Stimulated activated naive CD8-positive, alpha-beta T cell treated with anti-CD3 and anti-CD28 coated beads, Interleukin-15, amount 100 ng/mL, for 72 hours (primary cell): ENCODE measurements around the gene TBC1D22A.

ENCODE experiments used
- ATAC-seq: fragments of 150-1000 bp; cut with Tn5 transposase; 2 replicates; pipeline ENCODE4 v1.10.0; 2021; ENCODE audit warnings: mild to moderate bottlenecking, moderate library complexity
- DNase-seq, 2 donors: peaks; one replicate each; pipeline ENCODE4 v3.0.0; 2021 to 2022
- H3K27ac Mint-ChIP-seq, 2 donors: one replicate each; pipeline ENCODE4 v1.8.0; 2022; ENCODE audit warnings: mild to moderate bottlenecking in 2 of 2, mixed read lengths in 2 of 2, moderate library complexity in 2 of 2
- H3K27me3 Mint-ChIP-seq: one replicate; pipeline ENCODE4 v1.8.0; 2022; ENCODE audit warnings: mixed read lengths
- H3K4me1 Mint-ChIP-seq: one replicate; pipeline ENCODE4 v1.8.0; 2022; ENCODE audit warnings: mild to moderate bottlenecking, mixed read lengths
- H3K4me3 Mint-ChIP-seq, 2 donors: one replicate each; pipeline ENCODE4 v1.8.0; 2022; ENCODE audit warnings: mild to moderate bottlenecking in 2 of 2, mixed read lengths in 2 of 2, moderate library complexity in 1 of 2
- H3K9me3 Mint-ChIP-seq, 2 donors: one replicate each; pipeline ENCODE4 v1.8.0; 2022; ENCODE audit warnings: mixed read lengths in 2 of 2

The TBC1D22A gene

GRCh38 chr22:46902998-46903916, 140.8 kb downstream of the TBC1D22A start:
- DNase-seq (no peak), ATAC-seq (no peak)
- Mint-ChIP-seq H3K27me3 (no peaks in the 10 kb centered on the region), H3K4me1 (no peaks in the 10 kb centered on the region), H3K27ac (no peak overlapping the region), H3K4me3 (no peak overlapping the region), H3K9me3 (no peaks in the 10 kb centered on the region)

GRCh38 chr22:46905415-46905814, 143.0 kb downstream of the TBC1D22A start:
- Mint-ChIP-seq H3K4me3 (no peak overlapping the region), H3K9me3 (no peaks in the 10 kb centered on the region), H3K4me1 (peaks cover 10% of the 10 kb centered on the region), H3K27me3 (no peaks in the 10 kb centered on the region), H3K27ac (no peak overlapping the region)
- DNase-seq (no peak), ATAC-seq (no peak)

- Mint-ChIP-seq H3K27me3 (no peaks in the 10 kb centered on the region), H3K4me1 (peaks cover 14% of the 10 kb centered on the region), H3K27ac (no peak overlapping the region), H3K4me3 (no peak overlapping the region), H3K9me3 (no peaks in the 10 kb centered on the region)
- DNase-seq (no peak), ATAC-seq (no peak)
Measured at GRCh38 chr22:46905834-46906233, 143.4 kb downstream of the TBC1D22A start.

GRCh38 chr22:46906326-46907045, 144.0 kb downstream of the TBC1D22A start:
- Mint-ChIP-seq H3K27ac (no peak overlapping the region), H3K27me3 (no peaks in the 10 kb centered on the region), H3K9me3 (no peaks in the 10 kb centered on the region), H3K4me1 (peaks cover 14% of the 10 kb centered on the region), H3K4me3 (no peak overlapping the region)
- ATAC-seq = no peak
- DNase-seq = no peak

- no peaks in the 10 kb centered on the region for H3K27me3 Mint-ChIP-seq
- no peak overlapping the region for H3K27ac Mint-ChIP-seq
- peaks cover 14% of the 10 kb centered on the region for H3K4me1 Mint-ChIP-seq
- H3K9me3 Mint-ChIP-seq = no peaks in the 10 kb centered on the region
- DNase-seq (no peak), ATAC-seq (no peak)
- H3K4me3 Mint-ChIP-seq = no peak overlapping the region
Measured at GRCh38 chr22:46907241-46908215, 145.1 kb downstream of the TBC1D22A start.

GRCh38 chr22:46908641-46909107, 146.2 kb downstream of the TBC1D22A start:
- no peak for ATAC-seq
- no peaks in the 10 kb centered on the region for H3K27me3 Mint-ChIP-seq
- H3K4me1 Mint-ChIP-seq = peaks cover 14% of the 10 kb centered on the region
- H3K4me3 Mint-ChIP-seq = no peak overlapping the region
- no peaks in the 10 kb centered on the region for H3K9me3 Mint-ChIP-seq
- no peak for DNase-seq
- no peak overlapping the region for H3K27ac Mint-ChIP-seq

GRCh38 chr22:46909237-46910030, 147.0 kb downstream of the TBC1D22A start:
- Mint-ChIP-seq H3K9me3 (no peaks in the 10 kb centered on the region), H3K27me3 (no peaks in the 10 kb centered on the region), H3K4me3 (no peak overlapping the region), H3K4me1 (peaks cover 14% of the 10 kb centered on the region), H3K27ac (peak overlapping the region in 1 of 2 donors; percentile 39)
- no peak for ATAC-seq
- no peak for DNase-seq

- Mint-ChIP-seq H3K4me1 (peaks cover 21% of the 10 kb centered on the region), H3K4me3 (no peak overlapping the region), H3K9me3 (no peaks in the 10 kb centered on the region), H3K27me3 (no peaks in the 10 kb centered on the region), H3K27ac (peak overlapping the region in 1 of 2 donors; percentile 88)
- DNase-seq = no peak
- no peak for ATAC-seq
Measured at GRCh38 chr22:46910624-46911023, 148.2 kb downstream of the TBC1D22A start.

- no peaks in the 10 kb centered on the region for H3K27me3 Mint-ChIP-seq
- peak overlapping the region in 1 of 2 donors; percentile 24 for H3K27ac Mint-ChIP-seq
- H3K4me1 Mint-ChIP-seq = peaks cover 21% of the 10 kb centered on the region
- no peak overlapping the region for H3K4me3 Mint-ChIP-seq
- ATAC-seq = no peak
- H3K9me3 Mint-ChIP-seq = no peaks in the 10 kb centered on the region
- no peak for DNase-seq
Measured at GRCh38 chr22:46911346-46911745, 148.9 kb downstream of the TBC1D22A start.

GRCh38 chr22:46913351-46913750, 150.9 kb downstream of the TBC1D22A start:
- no peak overlapping the region for H3K27ac Mint-ChIP-seq
- ATAC-seq (no peak), DNase-seq (no peak)
- no peaks in the 10 kb centered on the region for H3K27me3 Mint-ChIP-seq
- H3K4me3 Mint-ChIP-seq = no peak overlapping the region
- peaks cover 21% of the 10 kb centered on the region for H3K4me1 Mint-ChIP-seq
- H3K9me3 Mint-ChIP-seq = no peaks in the 10 kb centered on the region

GRCh38 chr22:46914481-46914880, 152.0 kb downstream of the TBC1D22A start:
- H3K4me1 Mint-ChIP-seq = peaks cover 19% of the 10 kb centered on the region
- H3K27ac Mint-ChIP-seq = peak overlapping the region in 1 of 2 donors; percentile 91
- no peak for DNase-seq
- no peaks in the 10 kb centered on the region for H3K27me3 Mint-ChIP-seq
- H3K9me3 Mint-ChIP-seq = no peaks in the 10 kb centered on the region
- peak overlapping the region in 1 of 2 donors; percentile 3 for H3K4me3 Mint-ChIP-seq
- ATAC-seq = no peak

GRCh38 chr22:46914916-46915894, 152.8 kb downstream of the TBC1D22A start:
- ATAC-seq (no peak), DNase-seq (no peak)
- peaks cover 12% of the 10 kb centered on the region for H3K4me1 Mint-ChIP-seq
- H3K27ac Mint-ChIP-seq = peak overlapping the region in 1 of 2 donors; percentile 91
- no peak overlapping the region for H3K4me3 Mint-ChIP-seq
- H3K27me3 Mint-ChIP-seq = no peaks in the 10 kb centered on the region
- no peaks in the 10 kb centered on the region for H3K9me3 Mint-ChIP-seq

- H3K27ac Mint-ChIP-seq = peak overlapping the region; percentile 83 to 87
- no peaks in the 10 kb centered on the region for H3K9me3 Mint-ChIP-seq
- H3K4me1 Mint-ChIP-seq = peaks cover 7% of the 10 kb centered on the region
- no peak overlapping the region for H3K4me3 Mint-ChIP-seq
- ATAC-seq (no peak), DNase-seq (no peak)
- H3K27me3 Mint-ChIP-seq = no peaks in the 10 kb centered on the region
Measured at GRCh38 chr22:46915950-46916730, 153.7 kb downstream of the TBC1D22A start.
